B cell (primary cell): Measurements from ENCODE around the gene RFX3. TPM values are rescaled to one million over a fixed set of nuclear protein-coding genes. Genes with fewer than 3 reads are reported as not detected.

Source experiments
- ATAC-seq: fragments of 200-7000 bp; cut with Tn5 transposase; one replicate; pipeline ENCODE4 v1.10.0; 2021; ENCODE audit warnings: low read depth, mild to moderate bottlenecking, moderate number of reproducible peaks, moderate library complexity
- CTCF ChIA-PET: fragments of 350-600 bp; sonication (Branson Sonifier 250); formaldehyde crosslinking; loops from one replicate; lab custom pipeline; 2021; ENCODE audit warnings: antibody characterized with exemption, inconsistent platforms; lab: Charles Lee
- POLR2A ChIA-PET: fragments of 350-600 bp; sonication (Branson Sonifier 250); formaldehyde crosslinking; loops from one replicate; lab custom pipeline; 2021; ENCODE audit warnings: antibody characterized with exemption; lab: Charles Lee
- DNase-seq: peaks from one replicate; pipeline ENCODE4 v3.0.0; 2013
- H2AFZ ChIP-seq: 2 replicates; pipeline ENCODE4 v1.6.1; 2012; ENCODE audit warnings: mild to moderate bottlenecking, low read depth, low read length; ENCODE audit not compliant: insufficient read depth, poor library complexity, severe bottlenecking
- H3K27ac ChIP-seq, 2 donors: 1 replicate in 1 of 2; 2 replicates in 1 of 2; pipeline ENCODE4 v1.5.1; 2012 to 2013; ENCODE audit warnings: low read length in 2 of 2, mild to moderate bottlenecking in 2 of 2, moderate library complexity in 1 of 2
- H3K27me3 ChIP-seq, 4 experiments: fragments of 200-600 bp in 1 of 4; sonication (generic) in 1 of 4; replicated peaks in 1 of 4; 1 replicate in 2 of 4; 2 replicates in 2 of 4; pipeline versions ENCODE4 v1.6.1 to v1.7.0; 2013 to 2016; ENCODE audit warnings: low read length in 3 of 4, mild to moderate bottlenecking in 2 of 4, mixed read lengths in 1 of 4, moderate library complexity in 1 of 4; ENCODE audit not compliant: insufficient read depth in 4 of 4, control insufficient read depth in 3 of 4; ENCODE audit errors: control extremely low read depth in 1 of 4
- H3K36me3 ChIP-seq, 2 experiments: replicated peaks in 1 of 2; 1 replicate in 1 of 2; 2 replicates in 1 of 2; pipeline versions ENCODE4 v1.6.1 to v1.7.1; 2013; ENCODE audit warnings: low read length in 1 of 2; ENCODE audit not compliant: insufficient read depth in 2 of 2, control insufficient read depth in 1 of 2; ENCODE audit errors: control extremely low read depth in 1 of 2, extremely low read depth in 1 of 2
- H3K4me1 ChIP-seq, 2 donors: fragments of 200-600 bp in 1 of 2; sonication (generic) in 1 of 2; 1 replicate in 1 of 2; 2 replicates in 1 of 2; pipeline versions ENCODE4 v1.5.1 to v1.6.1; 2013 to 2017; ENCODE audit warnings: low read length in 2 of 2; ENCODE audit not compliant: control insufficient read depth in 2 of 2, insufficient read depth in 2 of 2
- H3K4me2 ChIP-seq: replicated peaks from 2 replicates; pipeline ENCODE3; 2012; ENCODE audit warnings: mild to moderate bottlenecking, low read depth, low read length; ENCODE audit not compliant: poor library complexity, severe bottlenecking
- H3K4me3 ChIP-seq, 5 experiments: fragments of 200-600 bp in 1 of 5; sonication (generic) in 1 of 5; 1 replicate in 3 of 5; 2 replicates in 2 of 5; pipeline versions ENCODE4 v1.5.1 to v1.7.0; 2011 to 2016; ENCODE audit warnings: low read length in 4 of 5, mild to moderate bottlenecking in 4 of 5, low read depth in 2 of 5, control low read depth in 1 of 5, moderate library complexity in 1 of 5; ENCODE audit not compliant: insufficient read depth in 1 of 5; ENCODE audit errors: control extremely low read depth in 1 of 5, extremely low read depth in 1 of 5
- H3K79me2 ChIP-seq: fragments of 200-600 bp; sonication (generic); one replicate; pipeline ENCODE4 v1.6.0; 2016; ENCODE audit warnings: low read length; ENCODE audit not compliant: control insufficient read depth, insufficient read depth
- H3K9ac ChIP-seq: fragments of 200-600 bp; sonication (generic); 2 replicates; pipeline ENCODE4 v1.6.1; 2017; ENCODE audit warnings: mild to moderate bottlenecking, low read length, moderate library complexity
- H3K9me3 ChIP-seq, 3 donors: one replicate each; pipeline versions ENCODE4 v1.6.1 to v1.7.1; 2013; ENCODE audit warnings: low read length in 2 of 3; ENCODE audit not compliant: control insufficient read depth in 2 of 3, insufficient read depth in 1 of 3; ENCODE audit errors: control extremely low read depth in 1 of 3
- H4K20me1 ChIP-seq: 2 replicates; pipeline ENCODE4 v1.6.0; 2012; ENCODE audit warnings: mild to moderate bottlenecking, low read length; ENCODE audit not compliant: insufficient read depth, control insufficient read depth, poor library complexity, severe bottlenecking
- H3K27ac Mint-ChIP-seq: one replicate; pipeline ENCODE4 v1.8.0; 2021; ENCODE audit warnings: mixed read lengths
- H3K27me3 Mint-ChIP-seq: one replicate; pipeline ENCODE4 v1.8.0; 2021; ENCODE audit warnings: mixed read lengths
- H3K4me1 Mint-ChIP-seq: one replicate; pipeline ENCODE4 v1.8.0; 2021; ENCODE audit warnings: mixed read lengths
- H3K4me3 Mint-ChIP-seq: one replicate; pipeline ENCODE4 v1.8.0; 2021; ENCODE audit warnings: mixed read lengths
- H3K9me3 Mint-ChIP-seq: one replicate; pipeline ENCODE4 v1.8.0; 2022; ENCODE audit warnings: mixed read lengths; ENCODE audit not compliant: insufficient read depth
- CTCF ChIP-seq: fragments of 200-600 bp; IDR thresholded peaks from one replicate; pipeline ENCODE4 v1.8.0; 2022; ENCODE audit warnings: antibody characterized with exemption, mild to moderate bottlenecking
- EZH2 ChIP-seq: IDR thresholded peaks from 2 replicates; pipeline ENCODE4 v1.6.1; 2012; ENCODE audit warnings: borderline replicate concordance, low read depth, mild to moderate bottlenecking, moderate library complexity, low read length; ENCODE audit not compliant: insufficient read depth, poor library complexity, severe bottlenecking
- WGBS: methylation state at CpG from one replicate; pipeline ENCODE4 v1.1.5; 2013; ENCODE audit warnings: missing lambda C conversion rate; ENCODE audit not compliant: insufficient coverage; 5-methylcytosine and 5-hydroxymethylcytosine counted together
- intact Hi-C: fragments of 100-400 bp; cut with micrococcal nuclease; formaldehyde crosslinking; loops from one replicate; pipeline ENCODE4 v1.10.0; 2022
- polyA plus RNA-seq: library from polyadenylated mRNA; depleted of rRNA; stranded (reverse); fragments of >200 nt; gene quantifications from 2 replicates; pipeline ENCODE4 v1.2.3, GENCODE V29; 2012
- total RNA-seq, 2 donors: library from RNA; stranded (reverse); fragments of 120-200 nt in 1 of 2; gene quantifications; 1 replicate in 1 of 2; 2 replicates in 1 of 2; pipeline versions ENCODE4 v1.2.3 to v1.2.4, GENCODE V29; 2013 to 2022

The RFX3 gene
- total and polyA plus RNA-seq, 2 donors (not counting 1 experiment from before 2014, with no cell fraction given) = 6.1 to 39.1 TPM

DNA sequence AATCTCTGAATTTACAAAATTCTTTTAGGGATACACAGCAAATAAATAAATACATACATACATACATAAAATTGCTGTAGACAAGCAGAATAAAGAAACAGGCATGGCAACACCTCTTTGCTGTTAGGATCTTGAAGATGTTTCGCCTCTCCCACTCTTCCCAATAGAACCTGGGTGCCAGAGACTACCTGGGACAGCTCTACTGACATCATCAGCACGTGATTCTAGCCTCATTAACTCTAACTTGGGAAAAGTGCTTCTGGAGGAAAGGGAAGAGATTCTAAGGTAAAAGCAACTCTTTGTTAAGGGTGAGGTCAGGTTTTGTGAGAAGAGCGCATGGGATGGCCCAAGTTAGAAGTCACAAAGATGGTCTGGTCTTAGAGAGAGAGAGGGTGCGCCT is 339.1 kb downstream of the RFX3 start:
- 96% methylated on average over 2 of the region's 4 CpGs for WGBS
- Histone ChIP-seq H3K79me2 (no peaks in the 10 kb centered on the region), H3K27ac (no peak overlapping the region), H3K27me3 (peaks cover 0 to 12% (median 7%) of the 10 kb centered on the region in 4 experiments), H3K9ac (no peak overlapping the region), H3K36me3 (no peaks in the 10 kb centered on the region), H3K9me3 (no peaks in the 10 kb centered on the region), H4K20me1 (no peaks in the 10 kb centered on the region), H3K4me2 (no peak overlapping the region), H3K4me3 (no peak overlapping the region), H2AFZ (no peak overlapping the region), H3K4me1 (no peaks in the 10 kb centered on the region)
- CTCF ChIA-PET = no interaction called here
- Mint-ChIP-seq H3K27ac (no peak overlapping the region), H3K4me3 (no peak overlapping the region), H3K9me3 (no peaks in the 10 kb centered on the region), H3K4me1 (peaks cover 2% of the 10 kb centered on the region), H3K27me3 (peaks cover 33% of the 10 kb centered on the region)
- DNase-seq = no peak
- intact Hi-C loops = no loop called here
- POLR2A ChIA-PET = no interaction called here
- TF ChIP-seq EZH2 (no peak), CTCF (no peak)
- ATAC-seq = no peak

- Mint-ChIP-seq H3K27me3 (peaks cover 45% of the 10 kb centered on the region), H3K9me3 (peaks cover 2% of the 10 kb centered on the region), H3K27ac (no peak overlapping the region), H3K4me1 (peaks cover 2% of the 10 kb centered on the region), H3K4me3 (no peak overlapping the region)
- POLR2A ChIA-PET = no interaction called here
- intact Hi-C loops = no loop called here
- H3K27ac ChIP-seq = no peak overlapping the region
- no peak for ATAC-seq
- peak overlapping the region; percentile 33 for H2AFZ ChIP-seq
- 5% methylated on average over 76 of the region's 76 CpGs for WGBS
- H3K27me3 ChIP-seq = peaks cover 0 to 31% (median 7%) of the 10 kb centered on the region in 4 experiments
- H3K9ac ChIP-seq = no peak overlapping the region
- no peaks in the 10 kb centered on the region for H3K79me2 ChIP-seq
- H3K4me3 ChIP-seq = no peak overlapping the region
- no peaks in the 10 kb centered on the region for H3K36me3 ChIP-seq
- H4K20me1 ChIP-seq = no peaks in the 10 kb centered on the region
- DNase-seq = peak; percentile 4
- peaks cover 0 to 6% (median 0%) of the 10 kb centered on the region in 3 donors for H3K9me3 ChIP-seq
- H3K4me2 ChIP-seq = no peak overlapping the region
- CTCF ChIA-PET = no interaction called here
- TF ChIP-seq EZH2 = no peak
- TF ChIP-seq CTCF = no peak
- H3K4me1 ChIP-seq = peaks cover 0 to 6% of the 10 kb centered on the region in 2 donors
Observed at GRCh38 chr9:3181049-3181953, 344.5 kb downstream of the RFX3 start.
